ENCODE results near the gene ANKRD39. TPM values are rescaled to one million over a fixed set of nuclear protein-coding genes. Genes with fewer than 3 reads are reported as not detected.

The ANKRD39 gene
- total and polyA plus RNA-seq, 2 of the 4 experiments (the other 2 are of a cell fraction): 12.5 to 17.0 TPM

DNA sequence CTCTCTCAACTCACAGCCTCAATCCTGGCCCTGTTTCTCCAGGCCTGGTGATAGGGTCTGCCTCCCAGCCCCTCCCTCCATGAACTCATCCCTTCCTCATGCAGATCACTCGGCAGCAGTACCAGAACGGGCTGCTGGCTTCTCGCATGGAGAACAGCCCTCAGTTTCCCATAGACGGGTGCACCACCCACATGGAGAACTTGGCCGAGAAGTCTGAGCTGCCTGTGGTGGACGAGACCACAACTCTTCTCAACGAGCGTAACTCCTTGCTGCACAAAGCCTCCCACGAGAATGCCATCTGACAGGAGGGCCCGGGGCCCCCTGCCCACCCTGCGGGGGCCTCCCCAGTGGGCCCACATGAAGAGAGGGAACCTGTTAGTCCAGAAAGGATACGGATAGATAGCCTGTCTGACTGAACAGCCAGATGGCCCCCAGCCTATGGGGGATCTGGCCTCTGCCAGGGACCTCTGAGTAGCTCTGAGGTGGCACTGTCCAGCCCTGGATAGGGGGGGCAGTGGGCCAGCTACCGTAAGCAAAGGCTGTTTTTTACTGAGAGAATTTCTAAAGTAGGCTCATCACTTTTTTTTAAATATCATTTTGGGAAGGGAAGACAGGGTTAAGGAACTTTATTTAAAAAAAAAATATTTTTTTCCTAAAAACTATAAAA is 48.5 kb downstream of the ANKRD39 start:
- peaks cover 5% of the 10 kb centered on the region for H3K4me1 ChIP-seq (ENCODE audit: control insufficient read depth, insufficient read depth, low read length)
- dilution Hi-C loops (cut with HindIII; ENCODE audit: low sequenced_read_pairs, unreplicated experiment): no loop called here
- no peak overlapping the region for H3K18ac ChIP-seq (ENCODE audit: low read depth, low read length)
- no peak overlapping the region for H3K4me2 ChIP-seq (ENCODE audit: low read depth, low read length)
- no peak overlapping the region for H4K8ac ChIP-seq (ENCODE audit: low read depth in 2 of 2, low read length in 2 of 2)
- no peak overlapping the region for H3K27ac ChIP-seq (ENCODE audit: insufficient read depth, low read length)
- no peaks in the 10 kb centered on the region for H4K20me1 ChIP-seq (ENCODE audit: insufficient read depth, low read length)
- H2AFZ ChIP-seq (replicated peaks; ENCODE audit: low read length, poor library complexity): no peak overlapping the region
- H3K23ac ChIP-seq (ENCODE audit: low read depth, low read length): no peak overlapping the region
- POLR2A ChIA-PET (ENCODE audit: unreplicated experiment): no interaction called here
- H4K91ac ChIP-seq (ENCODE audit: insufficient read depth, low read depth, low read length): no peak overlapping the region
- peaks cover 4% of the 10 kb centered on the region; the same call in 1 of the 2 replicates for H3K9me1 ChIP-seq (ENCODE audit: insufficient read depth, low read length)
- no peaks in the 10 kb centered on the region for H3K27me3 ChIP-seq (ENCODE audit: control insufficient read depth, insufficient read depth, low read length)
- DNase-seq (no peak), ATAC-seq (ENCODE audit: low read depth) (no peak)
- H2BK15ac ChIP-seq (ENCODE audit: low read depth, low read length): no peak overlapping the region
- TF ChIP-seq RCOR1 (IDR thresholded peaks at IDR 0.05; ENCODE audit: insufficient replicate concordance, low read length) (no peak), CTCF (conservative IDR thresholded peaks at IDR 0.05; ENCODE audit: low read depth, low read length) (no peak), RAD21 (IDR thresholded peaks at IDR 0.05; ENCODE audit: low read length) (no peak), CEBPB (IDR thresholded peaks at IDR 0.05; ENCODE audit: low read depth, low read length) (no peak), RFX5 (IDR thresholded peaks at IDR 0.05; ENCODE audit: low read depth, low read length) (no peak)
- 90% methylated on average over 2 of the region's 13 CpGs; no CpG with 5 or more reads in 1 of the 2 experiments for WGBS, 2 experiments (ENCODE audit: extremely low coverage in 2 of 2, insufficient read length in 1 of 2)
- H3K56ac ChIP-seq (ENCODE audit: extremely low read depth, insufficient read depth, low read length): no peak overlapping the region
- H2AK9ac ChIP-seq (replicated peaks; ENCODE audit: low read depth, low read length, poor library complexity): no peak overlapping the region
- CTCF ChIA-PET: no interaction called here
- 0 out of 2 replicates have a peak, but pooled peaks cover 1% of the 10 kb centered on the region for H3K36me3 ChIP-seq (ENCODE audit: control insufficient read depth, insufficient read depth, low read length)
- no peak overlapping the region for H4K5ac ChIP-seq (ENCODE audit: low read depth, low read length)
- no peak overlapping the region for H3K4me3 ChIP-seq (ENCODE audit: insufficient read depth, low read depth, low read length)
- intact Hi-C loops (cut with micrococcal nuclease): no loop called here
- no peak overlapping the region for H2AK5ac ChIP-seq (ENCODE audit: low read depth, low read length)
- no peaks in the 10 kb centered on the region for H3K9me3 ChIP-seq (ENCODE audit: control insufficient read depth, insufficient read depth, low read length)
- H3K9ac ChIP-seq (ENCODE audit: low read depth, low read length): no peak overlapping the region
- no peak overlapping the region for H2BK120ac ChIP-seq (ENCODE audit: low read depth, low read length)
- H3K14ac ChIP-seq (replicated peaks; ENCODE audit: low read depth, low read length): no peak overlapping the region
- no TSS peak for BruUV-seq (replicated peaks)
- in situ Hi-C loops (cut with MboI; ENCODE audit: low sequenced_read_pairs): no loop called here
- no peak overlapping the region for H2BK20ac ChIP-seq (ENCODE audit: low read depth, low read length)
- no peaks in the 10 kb centered on the region for H3K79me1 ChIP-seq (ENCODE audit: low read depth in 1 of 2, low read length in 2 of 2)
- no peak overlapping the region for H2BK5ac ChIP-seq (ENCODE audit: low read depth, low read length, poor library complexity, severe bottlenecking)
- no peak overlapping the region for H3K4ac ChIP-seq (ENCODE audit: low read depth, low read length)

Data from IMR-90 (cell line).